ENCODE data around the gene PYROXD2.

The PYROXD2 gene

GRCh38 chr10:98414932-98415730 is at the start of gene PYROXD2:
Gene PYROXD2 (minus strand): TSS chr10:98415182. CDS start chr10:98415135, 47 bp downstream.
- peak; percentile 24 for DNase-seq (ENCODE audit: low read depth)

DNA sequence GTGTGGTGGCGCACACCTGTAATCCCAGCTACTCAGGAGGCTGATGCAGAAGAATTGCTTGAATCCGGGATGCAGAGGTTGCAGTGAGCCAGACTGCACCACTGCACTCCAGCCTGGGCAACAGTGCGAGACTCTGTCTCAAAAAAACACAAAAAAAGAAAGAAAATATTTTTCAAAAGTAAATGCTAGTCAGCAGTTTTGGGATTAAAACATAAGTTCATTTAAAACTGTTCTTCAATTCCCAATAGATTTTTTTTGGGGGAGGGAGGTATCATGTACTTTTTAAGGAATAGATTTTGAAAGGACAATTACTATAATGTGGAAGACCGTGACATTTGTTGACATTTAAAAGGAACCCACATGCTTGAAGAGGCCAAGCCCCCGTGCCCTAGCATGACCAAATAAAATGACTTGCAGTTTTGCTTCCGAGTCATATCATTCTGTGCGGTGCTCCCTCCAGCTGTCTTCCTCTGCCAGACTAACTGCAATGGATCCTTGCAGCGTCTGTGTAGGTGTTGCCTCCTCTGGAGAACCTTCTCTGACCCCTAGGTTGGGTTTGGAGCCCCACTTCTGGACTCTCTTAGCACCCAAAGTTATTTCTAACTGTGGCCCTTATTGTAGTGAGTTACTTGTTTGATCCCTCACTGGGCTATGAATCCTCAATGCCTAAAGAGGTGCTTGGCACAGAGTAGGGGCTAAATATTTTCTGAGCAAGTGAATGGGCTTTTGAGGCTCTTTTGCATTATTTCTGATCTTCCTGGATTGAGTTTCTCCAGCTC is 49.2 kb upstream of the PYROXD2 start:
- no peak for DNase-seq (ENCODE audit: low read depth)

DNA sequence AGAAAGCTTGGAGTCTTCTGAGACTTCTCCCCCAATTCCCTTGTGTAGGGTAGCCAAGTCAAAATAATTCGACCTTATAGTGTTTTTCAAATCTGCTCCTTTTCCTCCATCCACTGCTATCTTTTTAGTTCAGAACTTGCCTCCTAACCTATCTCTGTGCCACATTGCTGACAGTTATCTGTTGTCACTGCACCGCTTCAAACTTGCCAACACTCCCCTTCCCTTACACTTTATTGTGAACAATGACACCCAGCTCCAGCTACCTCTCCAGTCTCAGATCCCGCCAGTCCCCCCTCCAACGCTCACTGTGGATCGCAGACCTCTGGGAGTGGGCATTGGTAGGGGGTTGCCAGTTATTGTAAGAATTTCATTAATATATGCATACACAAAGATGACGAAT is 48.0 kb upstream of the PYROXD2 start:
- no peak for DNase-seq (ENCODE audit: low read depth)

DNA sequence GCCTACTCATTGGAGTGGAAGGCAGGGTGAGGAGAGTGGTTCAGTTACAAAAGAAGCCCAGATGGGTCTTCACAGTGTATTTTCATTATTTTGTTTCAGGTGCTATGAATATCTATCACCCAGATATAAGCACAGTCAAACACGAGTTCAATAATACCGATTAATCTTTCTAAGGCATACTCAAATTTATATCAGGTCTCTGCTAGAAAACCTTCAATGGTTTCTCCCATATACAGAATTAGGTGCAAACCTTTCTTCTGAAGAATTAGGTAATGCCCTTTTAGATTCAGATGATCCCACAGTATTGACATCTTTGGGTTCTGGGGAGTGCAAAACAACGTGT is 46.5 kb upstream of the PYROXD2 start:
- no peak for DNase-seq (ENCODE audit: low read depth)

DNA sequence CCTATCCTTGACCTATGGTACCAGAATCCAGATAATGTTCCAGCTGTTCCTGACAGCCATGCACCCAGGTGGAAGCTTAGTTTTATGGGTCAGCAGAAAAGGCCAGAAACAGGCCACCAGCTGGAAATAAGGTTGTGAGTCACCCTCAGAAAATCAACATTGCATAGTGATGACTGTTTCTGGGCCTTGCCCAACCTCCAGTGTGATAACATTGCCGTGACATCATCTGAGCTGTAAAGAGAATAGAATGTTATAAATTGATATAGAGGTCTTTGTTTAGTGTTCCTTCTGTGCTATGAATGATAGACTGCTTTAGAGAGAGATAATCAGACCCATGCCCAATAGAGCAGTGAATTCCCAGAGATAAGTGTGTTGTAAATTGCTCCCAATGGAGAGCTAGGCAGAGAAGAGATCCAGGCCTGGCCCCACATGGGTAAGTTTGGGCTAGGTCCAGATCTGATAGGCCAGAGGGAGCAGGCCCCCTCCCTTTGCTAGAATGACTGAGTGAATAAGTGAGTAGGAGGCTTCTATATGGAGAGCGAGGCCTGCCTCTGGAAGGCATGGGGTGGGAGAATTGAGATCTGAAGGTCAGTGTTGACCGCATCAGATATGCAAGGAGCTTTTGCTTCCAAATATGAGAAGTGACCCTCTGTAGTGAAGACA is 46.0 kb upstream of the PYROXD2 start:
- DNase-seq (ENCODE audit: low read depth): no peak

DNA sequence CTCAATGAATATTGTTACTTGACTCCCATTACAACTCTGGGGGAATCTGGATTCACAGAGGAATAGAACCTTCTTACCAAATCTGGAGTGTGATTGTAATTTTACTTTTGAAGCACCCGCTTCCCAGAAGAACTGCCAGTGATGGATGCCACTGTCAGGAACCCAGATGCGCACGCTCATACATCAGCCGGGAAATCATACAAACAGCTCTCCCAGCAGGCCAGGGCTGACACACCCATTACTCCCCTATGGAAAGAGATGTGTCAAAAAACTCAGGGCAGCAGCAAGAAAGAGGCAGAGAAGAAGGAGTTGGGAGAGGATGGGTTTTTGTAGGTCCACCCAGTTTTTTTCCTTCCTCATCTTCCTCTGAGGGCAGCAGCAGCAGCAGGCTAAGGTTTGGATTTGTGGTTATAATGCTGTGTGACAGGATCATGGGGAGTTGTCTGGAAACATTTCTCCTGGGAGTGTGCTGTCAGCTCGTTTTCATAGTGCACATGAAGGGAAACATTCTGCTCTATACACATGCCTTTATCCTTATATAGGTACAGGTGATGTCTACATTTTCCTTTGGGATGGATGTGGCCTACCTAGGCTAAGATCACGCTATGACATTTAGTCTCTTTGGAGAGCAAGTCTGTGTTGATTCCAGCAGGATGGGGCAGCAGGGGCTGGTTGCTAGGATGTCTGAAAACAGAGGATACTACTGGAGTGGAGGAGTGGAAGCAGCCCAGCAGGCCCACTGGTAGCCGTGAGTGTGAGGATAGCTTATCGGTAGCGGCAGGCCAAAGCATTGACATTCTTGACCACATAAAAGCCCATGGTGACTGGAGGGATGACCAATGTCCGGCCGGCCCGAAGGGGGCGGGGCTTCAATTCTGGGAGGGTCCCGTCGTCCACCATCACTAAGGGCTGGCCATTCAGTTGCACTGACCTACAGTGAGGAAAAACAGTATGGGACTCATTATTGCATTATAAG is 44.1 kb upstream of the PYROXD2 start:
- no peak for DNase-seq (ENCODE audit: low read depth)

DNA sequence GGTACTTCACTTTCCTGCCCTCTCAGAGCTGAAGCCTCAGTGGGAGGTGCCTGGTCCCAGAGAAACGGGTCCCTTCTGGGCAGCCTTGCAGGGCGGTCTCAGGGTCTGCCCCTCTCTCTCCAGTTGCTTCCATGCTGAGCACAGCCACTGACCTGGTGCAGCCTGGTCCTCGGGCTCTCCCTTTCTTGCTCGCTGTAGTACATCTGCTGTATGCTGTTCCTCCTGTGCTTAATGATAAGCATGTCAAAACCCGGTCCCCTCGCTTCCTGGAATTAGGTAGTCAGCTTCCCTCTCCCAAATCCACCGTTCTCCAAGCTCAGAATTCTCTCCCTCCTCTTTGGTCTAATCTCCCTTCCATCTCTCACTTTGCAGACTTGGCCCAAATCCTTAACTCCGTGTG is 42.7 kb upstream of the PYROXD2 start:
- DNase-seq (ENCODE audit: low read depth): no peak

DNA sequence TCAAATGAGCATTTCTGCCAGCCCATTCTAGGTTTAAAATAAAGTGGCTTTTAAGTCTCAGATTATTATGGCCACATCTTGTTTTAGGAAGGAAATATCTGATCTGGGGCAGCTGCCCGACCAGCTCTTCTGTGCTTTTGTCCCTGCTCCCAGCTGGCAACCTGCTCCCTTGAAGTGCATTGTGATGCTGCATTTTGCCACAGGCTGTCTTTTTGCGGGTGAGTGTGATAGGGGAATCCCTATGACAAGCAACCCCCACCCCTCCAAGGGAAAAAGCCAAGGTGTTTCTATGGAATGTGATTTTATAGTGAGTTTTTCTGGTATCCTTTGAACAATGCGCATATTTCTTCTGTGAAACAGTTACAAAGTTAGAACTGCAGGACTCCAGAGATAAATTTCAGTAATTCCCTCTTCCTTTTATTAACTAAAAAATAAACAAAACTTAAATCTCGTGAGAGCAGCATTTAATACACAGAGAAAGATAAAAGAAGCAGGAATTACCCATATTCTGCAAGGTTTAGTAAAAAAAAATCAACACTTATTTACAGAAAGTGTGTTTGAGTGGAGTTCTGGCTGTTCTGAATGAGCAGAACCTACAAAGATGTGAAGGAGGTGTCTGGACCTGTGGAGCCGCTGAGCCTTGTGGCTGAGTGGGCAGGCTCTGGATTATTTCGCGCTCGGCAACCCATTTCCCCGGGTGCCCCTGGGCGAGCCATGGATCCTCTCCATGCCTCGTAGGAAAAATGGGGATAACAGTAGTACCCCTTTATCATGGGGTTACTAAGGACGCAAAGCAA is 41.9 kb upstream of the PYROXD2 start:
- DNase-seq (ENCODE audit: low read depth): no peak

- DNase-seq (ENCODE audit: low read depth): no peak
Measured at GRCh38 chr10:98456043-98456570, 41.1 kb upstream of the PYROXD2 start.

GRCh38 chr10:98453729-98454128 is 38.7 kb upstream of the PYROXD2 start:
- DNase-seq (ENCODE audit: low read depth): no peak

GRCh38 chr10:98450618-98451017 is 35.6 kb upstream of the PYROXD2 start:
- no peak for DNase-seq (ENCODE audit: low read depth)

- no peak for DNase-seq (ENCODE audit: low read depth)
Measured at GRCh38 chr10:98449287-98449686, 34.3 kb upstream of the PYROXD2 start.

GRCh38 chr10:98446661-98447221 is 31.8 kb upstream of the PYROXD2 start, which contains the start of gene HPS1:
Gene HPS1 (minus strand): TSS chr10:98446935. CDS start chr10:98443240, 3,695 bp downstream.
- peak; percentile 68 for DNase-seq (ENCODE audit: low read depth)

DNA sequence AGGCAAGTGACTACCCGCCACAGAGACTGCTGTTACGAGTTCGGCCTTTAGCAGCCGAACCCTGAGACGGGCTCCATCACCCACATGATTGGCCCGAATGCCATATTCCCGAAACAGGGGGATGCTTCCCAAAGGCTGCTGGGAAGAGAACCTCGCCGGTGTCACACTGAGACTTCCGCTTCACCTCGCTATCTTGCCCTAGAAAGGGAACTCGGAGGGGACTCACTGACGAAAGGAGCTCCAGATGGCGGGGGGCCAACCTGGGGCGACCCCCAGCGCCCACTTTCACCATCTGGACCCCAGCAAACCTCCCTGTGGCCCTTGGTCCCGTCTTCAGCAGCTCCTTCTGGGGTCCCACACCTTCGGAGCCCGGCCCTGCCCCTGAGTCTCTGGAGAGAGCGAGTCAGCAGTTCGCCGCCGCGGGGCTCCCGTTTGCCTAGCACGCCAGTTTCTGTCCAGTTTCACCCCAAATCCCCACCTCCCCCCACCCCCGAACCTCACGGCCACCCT is 31.2 kb upstream of the PYROXD2 start:
- DNase-seq (ENCODE audit: low read depth): peak; percentile 6

GRCh38 chr10:98445200-98445812 is 30.3 kb upstream of the PYROXD2 start:
- no peak for DNase-seq (ENCODE audit: low read depth)

GRCh38 chr10:98444314-98445006 is 29.5 kb upstream of the PYROXD2 start:
- DNase-seq (ENCODE audit: low read depth): no peak

DNA sequence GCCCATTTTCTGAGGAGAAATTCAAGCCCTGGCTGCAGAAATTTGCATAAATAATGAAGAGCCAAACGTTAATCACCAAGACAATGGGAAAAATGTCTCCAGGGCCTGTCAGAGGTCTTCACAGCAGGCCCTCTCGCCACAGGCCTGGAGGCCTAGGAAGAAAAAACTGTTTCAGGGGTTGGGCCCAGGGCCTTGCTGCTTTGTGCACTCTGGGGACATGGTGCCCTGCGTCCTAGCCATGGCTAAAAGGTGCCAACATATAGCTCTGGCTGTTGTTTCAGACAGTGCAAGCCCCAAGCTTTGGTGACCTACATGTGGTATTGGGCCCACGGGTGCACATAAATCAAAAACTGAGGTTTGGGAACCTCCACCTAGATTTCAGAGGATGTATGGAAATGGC is 23.7 kb upstream of the PYROXD2 start:
- DNase-seq (ENCODE audit: low read depth): no peak

GRCh38 chr10:98436704-98437103 is 21.7 kb upstream of the PYROXD2 start:
- no peak for DNase-seq (ENCODE audit: low read depth)

GRCh38 chr10:98435178-98435577 is 20.2 kb upstream of the PYROXD2 start:
- no peak for DNase-seq (ENCODE audit: low read depth)

Data from activated T-helper 1 cell treated with Interleukin-2 at 50 U/mL for 16 hours (primary cell).